Psoas muscle (tissue), 8 donors: ENCODE measurements around the gene LYL1. TPM values are rescaled to one million over a fixed set of nuclear protein-coding genes. Genes with fewer than 3 reads are reported as not detected.

Experiments used
- ATAC-seq, 4 donors: fragments of 200-7000 bp; cut with Tn5 transposase; one replicate each; pipeline ENCODE4 v1.9.1; 2020; ENCODE audit warnings: moderate library complexity in 3 of 4, mild to moderate bottlenecking in 2 of 4
- DNase-seq, 2 donors: peaks; one replicate each; pipeline ENCODE4 v3.0.0-alpha.2; 2020
- H3K27ac ChIP-seq: fragments of 200-600 bp; one replicate; pipeline ENCODE4 v1.8.0; 2022
- H3K27me3 ChIP-seq, 3 donors: fragments of 200-600 bp in 1 of 3; one replicate each; pipeline versions ENCODE4 v1.6.1 to v1.8.0; 2013 to 2022; ENCODE audit warnings: low read length in 2 of 3, mild to moderate bottlenecking in 2 of 3, moderate library complexity in 1 of 3; ENCODE audit not compliant: insufficient read depth in 3 of 3
- H3K36me3 ChIP-seq, 2 donors: fragments of 200-600 bp in 1 of 2; one replicate each; pipeline versions ENCODE4 v1.6.1 to v1.8.0; 2013 to 2022; ENCODE audit warnings: low read depth in 1 of 2, mild to moderate bottlenecking in 1 of 2, moderate library complexity in 1 of 2; ENCODE audit not compliant: insufficient read depth in 1 of 2
- H3K4me1 ChIP-seq: fragments of 200-600 bp; one replicate; pipeline ENCODE4 v1.8.0; 2022
- H3K4me3 ChIP-seq: fragments of 200-600 bp; one replicate; pipeline ENCODE4 v1.8.0; 2022; ENCODE audit warnings: mild to moderate bottlenecking
- H3K9me3 ChIP-seq: fragments of 200-600 bp; one replicate; pipeline ENCODE4 v1.8.0; 2022
- CTCF ChIP-seq: fragments of 200-600 bp; IDR thresholded peaks from one replicate; pipeline ENCODE4 v1.8.0; 2022; ENCODE audit warnings: antibody characterized with exemption
- WGBS, 3 donors: extraction: QIAGEN DNeasy Blood & Tissue Kit; methylation state at CpG; one replicate each; pipeline versions ENCODE4 v1.1.6 to v1.1.7; 2013; 5-methylcytosine and 5-hydroxymethylcytosine counted together
- intact Hi-C, 2 donors: fragments of 100-400 bp; cut with DNase I; formaldehyde crosslinking; loops; one replicate each; pipeline versions ENCODE4 v1.11.0 to v1.14.2; 2022
- polyA plus RNA-seq, 3 donors: library from polyadenylated mRNA; stranded (reverse); fragments of 200-250 nt; gene quantifications; one replicate each; pipeline ENCODE4 v1.2.3, GENCODE V29; 2013
- total RNA-seq, 4 donors: library from RNA; stranded (reverse); fragmentation: NEBNext Ultra II Directional in 2 of 4; extraction: Animal tissue kit (Norgen Biotek cat#: 25700) in 2 of 4; gene quantifications; one replicate each; pipeline versions ENCODE4 v1.2.1 to v1.2.4, GENCODE V29; 2021 to 2023
- donor health status: healthy with polysubstance abuse.
- donor health status: DM: no; HTN: no; CAD: no; lungs with moderate emphysema.
- donor health status: Bipolar disorder and iron deficiency.
- donor health status: healthy.
- donor health status: DM: yes; HTN: yes; CAD: no.
- donor health status: DM: no; HTN: no; CAD: no.
- donor health status: DM: no; HTN: no; CAD: no.
- donor health status: DM: yes; HTN: yes; CAD: no.

LYL1 gene
- total and polyA plus RNA-seq, 7 donors, result 1.1 to 4.6 (median 2.7) TPM

- H3K36me3 ChIP-seq, result no peaks in the 10 kb centered on the region
- no peaks in the 10 kb centered on the region for H3K27me3 ChIP-seq
- H3K4me3 ChIP-seq, result peak overlapping the region; percentile 7
- intact Hi-C loops, result no loop called here
- H3K9me3 ChIP-seq, result no peaks in the 10 kb centered on the region
- H3K4me1 ChIP-seq, result peaks cover 97% of the 10 kb centered on the region
- no peak for TF ChIP-seq CTCF
- peak overlapping the region; percentile 90 for H3K27ac ChIP-seq
- DNase-seq (peak in 1 of 2 donors; percentile 64), ATAC-seq (peak in 1 of 4 donors; percentile 21)
- WGBS, 3 donors, result 31 to 47% (median 32%) methylated on average over 17 of the region's 17 CpGs
Measured at GRCh38 chr19:13066933-13067807, 35.5 kb downstream of the LYL1 start.

GRCh38 chr19:13066226-13066625, 36.4 kb downstream of the LYL1 start:
- H3K4me3 ChIP-seq, result peak overlapping the region; percentile 36
- no peaks in the 10 kb centered on the region for H3K36me3 ChIP-seq
- 32 to 57% (median 45%) methylated on average over 4 to 5 of the region's 5 CpGs for WGBS, 3 donors

GRCh38 chr19:13064092-13064489, 38.6 kb downstream of the LYL1 start:
- Histone ChIP-seq H3K9me3 (no peaks in the 10 kb centered on the region), H3K36me3 (no peaks in the 10 kb centered on the region), H3K27me3 (no peaks in the 10 kb centered on the region), H3K4me3 (peak overlapping the region; percentile 36), H3K4me1 (peaks cover 96% of the 10 kb centered on the region), H3K27ac (peak overlapping the region; percentile 81)
- peak; percentile 64 to 87 for DNase-seq
- intact Hi-C loops, result loop anchor here in 1 of 2 donors (5.0 kb wide), 1 partner anchor 37 kb away; no protein-coding TSS in a partner anchor
- WGBS, 3 donors, result 27 to 40% (median 38%) methylated on average over 6 of the region's 6 CpGs
- TF ChIP-seq CTCF, result no peak
- peak; percentile 60 to 69 (median 66) for ATAC-seq

More at GRCh38 chr19:13066226-13066625, 36.4 kb downstream of the LYL1 start:
- H3K27me3 ChIP-seq, result no peaks in the 10 kb centered on the region
- TF ChIP-seq CTCF, result no peak
- DNase-seq (no peak), ATAC-seq (no peak)
- H3K27ac ChIP-seq, result peak overlapping the region; percentile 81
- intact Hi-C loops, result no loop called here
- H3K9me3 ChIP-seq, result no peaks in the 10 kb centered on the region
- H3K4me1 ChIP-seq, result peaks cover 97% of the 10 kb centered on the region

GRCh38 chr19:13063461-13064091, 39.1 kb downstream of the LYL1 start:
- Histone ChIP-seq H3K27me3 (no peaks in the 10 kb centered on the region), H3K4me1 (peaks cover 96% of the 10 kb centered on the region), H3K9me3 (no peaks in the 10 kb centered on the region), H3K36me3 (no peaks in the 10 kb centered on the region), H3K4me3 (peak overlapping the region; percentile 36), H3K27ac (peak overlapping the region; percentile 81)
- intact Hi-C loops, result loop anchor here in 1 of 2 donors (2.0 to 5.0 kb wide), 2 partner anchors 36 to 79 kb away; no protein-coding TSS in a partner anchor
- peak; percentile 69 to 88 for DNase-seq
- WGBS, 3 donors, result 28 to 29% (median 29%) methylated on average over 5 of the region's 5 CpGs
- peak; percentile 83 to 89 (median 88) for ATAC-seq
- TF ChIP-seq CTCF, result no peak
